HG02970 (cell line): ENCODE results near the gene GTF2IRD1.
"Not testable (repeated sequence)": the region's sequence is repeated elsewhere in the genome, so short reads cannot be mapped to it uniquely, and the experiment has no call there.

Source experiments
- ATAC-seq: cut with Tn5 transposase; IDR thresholded peaks from one replicate; pipeline ENCODE4 v1.9.1; 2021; ENCODE audit warnings: mild to moderate bottlenecking, moderate library complexity, moderate number of reproducible peaks; ENCODE audit not compliant: unreplicated experiment, low FRiP score

GTF2IRD1 gene

GRCh38 chr7:74485611-74486010 is 31.9 kb downstream of the GTF2IRD1 start:
- no peak for ATAC-seq

- ATAC-seq, result not testable (repeated sequence)
These were observed 34.9 kb downstream of the GTF2IRD1 start for GRCh38 chr7:74488518-74489030.

DNA sequence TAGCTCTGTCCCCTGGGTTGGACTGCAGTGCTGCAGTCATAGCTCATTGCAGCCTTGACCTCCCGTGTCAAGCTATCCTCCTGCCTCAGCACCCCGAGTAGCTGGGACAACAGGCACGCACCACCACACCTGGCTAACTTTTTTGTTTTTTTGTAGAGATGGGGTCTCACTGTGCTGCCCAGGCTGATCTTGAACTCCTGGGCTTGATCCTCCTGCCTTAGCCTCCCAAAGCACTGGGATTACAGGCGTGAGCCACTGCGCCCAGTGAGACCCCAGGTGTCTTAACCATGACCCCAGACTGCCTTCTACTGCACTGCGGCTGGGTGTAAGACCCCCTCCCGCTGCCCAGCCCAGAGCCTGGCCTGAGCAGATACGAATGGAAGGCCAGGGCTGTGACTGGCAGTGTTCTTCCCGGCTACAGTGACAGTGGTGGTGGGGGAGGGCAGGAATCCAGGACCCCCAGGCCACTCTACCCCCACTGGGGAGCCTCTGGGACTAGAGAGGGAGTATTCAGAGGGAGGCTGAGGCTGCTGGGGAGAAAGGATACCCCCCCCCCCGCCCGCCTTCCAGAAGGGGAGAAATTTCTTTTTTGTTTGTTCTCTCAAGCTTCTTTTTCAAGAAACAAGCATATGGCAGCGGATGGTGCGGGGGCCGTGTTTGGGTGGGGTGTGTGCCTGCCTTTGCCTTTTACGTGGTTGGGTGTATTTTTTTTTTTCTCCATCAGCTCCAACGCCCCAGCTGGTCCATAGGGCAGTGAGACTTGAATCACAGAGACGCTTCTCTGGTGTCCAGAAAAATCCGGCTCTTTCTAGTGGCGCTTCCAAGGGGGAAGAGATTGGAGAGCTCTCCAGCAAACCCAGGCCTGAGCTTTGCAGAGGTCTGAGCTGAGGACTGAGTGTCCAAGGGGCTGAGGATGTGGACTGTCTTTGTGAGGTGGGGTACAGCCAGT is 36.6 kb downstream of the GTF2IRD1 start:
- no peak for ATAC-seq

DNA sequence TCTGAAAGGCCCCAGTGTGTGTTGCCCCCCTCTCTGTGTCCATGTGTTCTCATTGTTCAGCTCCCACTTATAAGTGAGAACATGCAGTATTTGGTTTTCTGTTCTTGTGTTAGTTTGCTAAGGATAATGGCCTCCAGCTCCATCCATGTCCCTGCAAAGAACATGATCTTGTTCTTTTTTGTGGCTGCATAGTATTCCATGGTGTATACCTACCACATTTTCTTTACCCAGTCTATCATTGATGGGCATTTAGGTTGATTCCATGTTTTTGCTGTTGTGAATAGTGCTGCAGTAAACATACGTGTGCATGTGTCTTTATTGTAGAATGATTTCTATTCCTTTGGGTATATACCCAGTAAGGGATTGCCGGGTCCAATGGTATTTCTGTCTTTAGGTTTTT is 37.8 kb downstream of the GTF2IRD1 start:
- ATAC-seq, result not testable (repeated sequence)

DNA sequence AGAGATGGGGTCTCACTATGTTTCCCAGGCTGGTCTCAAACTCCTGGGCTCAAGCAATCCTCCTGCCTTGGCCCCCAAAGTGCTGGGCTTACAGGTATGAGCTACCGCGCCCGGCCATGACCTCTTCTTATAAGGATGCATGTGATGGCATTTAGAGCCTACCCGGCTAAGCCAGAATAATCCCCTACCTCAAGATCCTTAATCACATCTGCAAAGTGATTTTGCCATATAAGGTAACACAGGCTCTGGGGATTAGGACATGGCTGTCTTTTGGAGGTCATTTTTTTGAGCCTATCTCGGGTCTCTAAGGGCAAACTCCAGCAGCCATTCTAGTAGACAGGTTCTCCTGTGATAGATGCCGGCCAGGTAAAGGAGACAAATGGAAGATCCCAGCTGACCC is 39.6 kb downstream of the GTF2IRD1 start:
- no peak for ATAC-seq

DNA sequence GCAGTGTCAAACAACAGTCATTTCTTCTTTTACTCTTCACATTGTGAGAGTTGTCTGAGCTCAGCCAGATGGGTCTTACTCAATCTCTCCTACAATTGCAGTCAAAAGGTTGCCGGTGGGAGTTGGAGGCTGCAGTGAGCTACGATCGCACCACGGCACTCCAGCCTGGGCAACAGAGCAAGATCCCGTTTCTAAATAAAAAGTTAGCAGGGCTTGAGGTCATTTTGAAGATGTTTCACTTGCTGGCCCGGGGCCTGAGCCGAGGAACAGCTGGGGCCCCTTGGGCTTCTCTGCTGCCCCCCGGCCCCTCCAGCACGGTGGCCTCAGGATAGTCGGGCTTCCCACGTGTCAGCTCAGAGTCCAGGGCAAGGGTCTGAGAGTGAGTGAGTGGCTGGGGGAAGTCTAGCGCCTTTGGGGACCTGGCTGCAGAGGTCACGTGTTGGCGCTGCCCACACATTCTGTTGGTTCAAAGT is 40.4 kb downstream of the GTF2IRD1 start:
- no peak for ATAC-seq

- no peak for ATAC-seq
These were observed 41.7 kb downstream of the GTF2IRD1 start for GRCh38 chr7:74495112-74496086.

- no peak for ATAC-seq
These were observed 42.6 kb downstream of the GTF2IRD1 start for GRCh38 chr7:74496272-74496671.

GRCh38 chr7:74496773-74497172 is 43.1 kb downstream of the GTF2IRD1 start:
- not testable (repeated sequence) for ATAC-seq

- no peak for ATAC-seq
These were observed 44.6 kb downstream of the GTF2IRD1 start for GRCh38 chr7:74498354-74498753.

GRCh38 chr7:74498996-74499834 is 45.5 kb downstream of the GTF2IRD1 start:
- ATAC-seq, result no peak

DNA sequence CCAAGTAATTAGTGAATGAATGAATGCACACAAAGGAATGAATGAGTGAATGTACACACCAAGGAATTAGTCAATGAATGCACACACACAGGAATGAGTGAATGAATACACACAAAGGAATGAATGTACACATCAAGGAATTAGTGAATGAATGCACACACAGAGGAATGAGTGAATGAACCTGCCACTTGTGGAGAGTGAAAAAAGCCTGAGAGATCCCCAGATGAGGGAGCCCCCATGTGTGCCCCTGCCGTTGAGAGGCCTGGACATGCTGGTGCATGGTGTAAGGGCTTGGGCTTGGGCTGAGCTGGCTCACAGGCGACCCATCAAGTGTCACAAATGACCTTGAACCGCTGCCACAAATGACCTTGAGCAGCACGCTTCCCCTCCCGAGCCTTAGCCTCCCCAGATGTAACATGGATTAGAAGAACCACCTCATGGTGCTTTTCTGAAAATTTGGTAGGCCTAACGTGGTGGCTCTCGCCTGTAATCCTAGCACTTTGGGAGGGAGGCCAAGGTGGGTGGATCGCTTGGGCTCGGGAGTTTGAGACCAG is 46.2 kb downstream of the GTF2IRD1 start:
- ATAC-seq, result no peak

DNA sequence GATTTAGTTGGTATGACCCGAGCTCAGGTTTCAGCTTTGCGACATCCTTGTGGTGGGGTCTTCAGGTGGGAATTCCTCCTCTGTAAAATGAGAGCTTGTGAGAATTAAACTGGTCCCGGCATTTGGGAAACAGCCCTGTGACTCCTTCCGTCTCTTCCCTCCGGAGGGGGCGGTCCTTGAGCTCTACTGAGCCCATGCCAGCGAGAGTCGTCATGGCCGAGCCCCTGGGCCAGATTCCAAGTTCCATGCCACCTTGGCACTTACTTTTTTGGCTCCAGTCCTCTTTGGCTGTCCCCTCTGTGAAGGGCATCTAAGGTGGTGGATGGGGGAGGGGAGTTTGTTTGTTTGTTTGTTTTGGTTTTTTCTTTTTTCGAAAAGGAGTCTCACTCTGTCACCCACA is 47.6 kb downstream of the GTF2IRD1 start:
- ATAC-seq, result no peak

DNA sequence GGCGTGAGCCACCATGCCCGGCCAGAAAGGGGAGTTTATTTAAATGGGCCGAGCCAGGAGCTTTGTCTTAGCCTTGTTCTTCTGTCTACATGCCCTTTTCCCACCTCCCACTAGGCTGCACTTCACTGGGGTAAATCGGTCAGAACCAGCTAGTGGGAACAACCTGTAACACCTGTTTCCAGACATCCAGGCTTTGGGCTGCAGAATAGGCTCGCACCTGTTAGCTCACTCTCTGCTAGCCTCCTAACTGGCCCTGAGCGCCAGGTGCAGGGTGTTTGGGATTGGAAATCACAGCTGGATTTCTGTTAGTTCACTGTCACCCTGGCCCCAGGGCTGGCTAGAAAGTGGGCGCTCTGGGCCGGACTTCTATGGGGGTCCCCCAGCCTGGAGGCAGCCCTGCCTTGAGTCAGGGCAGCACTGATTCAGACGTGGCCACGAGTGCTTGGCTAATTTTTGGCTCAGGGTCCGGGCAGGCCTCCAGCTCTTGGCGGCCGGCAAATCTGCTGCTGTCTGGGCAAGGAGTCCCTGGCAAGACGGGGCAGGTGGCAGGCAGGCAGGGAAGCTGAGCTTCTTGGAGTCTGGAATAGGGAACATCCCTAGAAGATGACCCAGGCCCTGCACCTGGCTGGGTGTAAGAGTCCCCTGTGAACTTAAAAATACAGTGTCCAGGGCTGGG is 48.6 kb downstream of the GTF2IRD1 start:
- no peak for ATAC-seq

- no peak for ATAC-seq
These were observed 49.4 kb downstream of the GTF2IRD1 start for GRCh38 chr7:74503061-74503460.

DNA sequence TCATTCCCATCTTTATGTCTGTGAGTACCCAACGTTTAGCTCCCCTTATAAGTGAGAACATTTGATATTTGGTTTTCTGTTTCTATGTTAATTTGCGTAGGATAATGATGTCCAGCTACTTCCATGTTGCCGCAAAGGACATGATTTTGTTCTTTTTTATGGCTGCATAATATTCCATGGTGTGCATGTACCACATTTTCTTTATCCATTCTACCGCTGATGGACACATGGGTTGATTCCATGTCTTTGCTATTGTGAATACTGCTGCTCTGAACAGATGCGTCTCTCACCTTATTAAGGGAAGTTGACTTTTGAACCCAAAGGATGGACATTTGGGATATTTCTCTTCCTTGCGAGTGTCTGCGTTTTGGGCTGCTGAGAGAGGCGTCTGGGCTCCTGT is 50.2 kb downstream of the GTF2IRD1 start:
- ATAC-seq, result no peak

GRCh38 chr7:74505471-74506324 is 52.0 kb downstream of the GTF2IRD1 start:
- no peak for ATAC-seq

- ATAC-seq, result no peak
These were observed 52.6 kb downstream of the GTF2IRD1 start for GRCh38 chr7:74506325-74506724.
